ENCODE measurements around the gene SLC17A5.
A peak's percentile ranks its signal among the peaks of the same experiment; 100 is the strongest.
"Not testable (repeated sequence)": the region's sequence is repeated elsewhere in the genome, so short reads cannot be mapped to it uniquely, and the experiment has no call there.

The SLC17A5 gene, protein sequence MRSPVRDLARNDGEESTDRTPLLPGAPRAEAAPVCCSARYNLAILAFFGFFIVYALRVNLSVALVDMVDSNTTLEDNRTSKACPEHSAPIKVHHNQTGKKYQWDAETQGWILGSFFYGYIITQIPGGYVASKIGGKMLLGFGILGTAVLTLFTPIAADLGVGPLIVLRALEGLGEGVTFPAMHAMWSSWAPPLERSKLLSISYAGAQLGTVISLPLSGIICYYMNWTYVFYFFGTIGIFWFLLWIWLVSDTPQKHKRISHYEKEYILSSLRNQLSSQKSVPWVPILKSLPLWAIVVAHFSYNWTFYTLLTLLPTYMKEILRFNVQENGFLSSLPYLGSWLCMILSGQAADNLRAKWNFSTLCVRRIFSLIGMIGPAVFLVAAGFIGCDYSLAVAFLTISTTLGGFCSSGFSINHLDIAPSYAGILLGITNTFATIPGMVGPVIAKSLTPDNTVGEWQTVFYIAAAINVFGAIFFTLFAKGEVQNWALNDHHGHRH

DNA sequence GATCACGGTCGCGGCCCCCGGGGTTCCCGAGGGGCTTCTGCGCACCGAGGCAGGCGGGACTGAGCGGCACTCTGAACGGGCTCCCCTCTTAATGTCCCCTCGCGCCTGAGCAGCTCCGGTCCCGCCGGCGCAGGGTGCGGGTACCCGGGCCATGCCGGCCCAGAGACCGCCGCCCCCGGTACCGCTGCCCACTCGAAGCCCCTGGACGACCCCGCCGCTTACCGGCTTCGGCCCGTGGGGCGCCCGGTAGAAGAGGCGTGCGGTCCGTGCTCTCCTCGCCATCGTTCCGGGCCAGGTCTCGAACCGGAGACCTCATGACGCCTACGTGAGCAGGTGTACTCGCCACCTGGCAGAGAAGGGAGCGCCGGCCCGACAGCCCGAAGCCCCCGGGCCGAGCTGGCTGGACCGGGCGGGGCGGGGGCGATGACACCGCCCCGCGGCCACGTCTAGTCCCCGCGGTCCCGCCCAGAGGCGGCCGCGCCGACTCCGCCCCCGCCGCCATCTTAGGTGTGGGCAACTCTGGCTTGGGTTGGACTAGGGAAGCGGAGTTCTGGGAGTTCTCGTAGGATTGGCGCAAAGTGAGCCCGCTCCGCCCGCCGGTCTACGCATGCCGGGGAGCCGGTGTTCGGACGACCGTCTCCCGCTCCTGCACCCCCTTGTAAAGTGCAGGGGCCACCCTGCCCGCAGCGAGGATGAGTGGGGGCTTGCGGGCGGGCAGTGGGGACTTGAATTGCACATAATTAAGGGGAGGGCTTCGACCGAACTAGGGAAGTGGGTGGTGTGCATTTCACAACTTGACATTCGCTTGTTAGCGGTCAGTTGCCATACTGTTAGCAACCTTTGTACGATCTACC, at the start of gene SLC17A5:
SLC17A5 (minus strand) TSS at position 422 of the 854 bp plus-strand sequence; CDS start at position 316, 106 bp downstream.
- peak; percentile 93 for DNase-seq (ENCODE audit: low spot score)

- no peak for DNase-seq (ENCODE audit: low spot score)
Measured at GRCh38 chr6:73703466-73703865, 49.7 kb upstream of the SLC17A5 start.

GRCh38 chr6:73702444-73702843, 48.7 kb upstream of the SLC17A5 start:
- DNase-seq (ENCODE audit: low spot score), result no peak

- no peak for DNase-seq (ENCODE audit: low spot score)
Measured at GRCh38 chr6:73699676-73700459, 46.1 kb upstream of the SLC17A5 start.

- no peak for DNase-seq (ENCODE audit: low spot score)
Measured at GRCh38 chr6:73696966-73697655, 43.3 kb upstream of the SLC17A5 start.

DNA sequence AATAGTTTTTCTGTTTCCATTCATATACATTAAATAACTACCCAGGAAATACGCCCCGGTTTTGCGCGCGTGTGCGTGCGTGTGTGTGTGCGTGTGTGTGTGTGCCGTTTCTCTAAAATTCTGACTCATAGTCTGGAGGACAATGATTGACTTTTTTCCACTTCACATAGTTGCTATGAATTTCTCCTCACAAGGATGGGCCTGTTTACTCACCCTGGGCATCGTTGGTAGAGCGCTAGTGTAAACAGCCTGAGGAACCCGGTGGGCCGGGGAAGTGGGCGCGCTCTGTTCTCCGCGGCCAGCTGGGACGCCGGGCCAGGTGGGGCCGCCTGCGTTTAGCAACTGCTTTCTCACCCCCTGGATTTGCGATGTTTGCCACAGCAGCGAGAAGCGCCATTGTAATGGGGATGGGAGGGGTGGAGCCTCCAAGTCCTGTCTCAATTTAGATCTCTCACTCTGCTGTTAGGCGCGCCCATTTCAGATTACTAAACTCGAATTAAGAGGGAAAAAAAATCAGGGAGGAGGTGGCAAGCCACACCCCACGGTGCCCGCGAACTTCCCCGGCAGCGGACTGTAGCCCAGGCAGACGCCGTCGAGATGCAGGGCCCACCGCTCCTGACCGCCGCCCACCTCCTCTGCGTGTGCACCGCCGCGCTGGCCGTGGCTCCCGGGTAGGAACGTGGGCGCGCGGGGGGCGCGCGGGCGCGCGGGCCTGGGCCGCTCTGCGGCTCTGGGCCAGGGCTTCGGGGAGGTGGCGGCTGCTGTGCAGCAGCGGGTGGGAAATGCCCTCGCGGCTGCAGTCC, 42.0 kb upstream of the SLC17A5 start, which contains the start of gene CD109:
CD109 (plus strand) TSS at position 585 of the 803 bp plus-strand sequence; CDS start at position 598, 13 bp downstream.
- DNase-seq (ENCODE audit: low spot score), result peak; percentile 19

DNA sequence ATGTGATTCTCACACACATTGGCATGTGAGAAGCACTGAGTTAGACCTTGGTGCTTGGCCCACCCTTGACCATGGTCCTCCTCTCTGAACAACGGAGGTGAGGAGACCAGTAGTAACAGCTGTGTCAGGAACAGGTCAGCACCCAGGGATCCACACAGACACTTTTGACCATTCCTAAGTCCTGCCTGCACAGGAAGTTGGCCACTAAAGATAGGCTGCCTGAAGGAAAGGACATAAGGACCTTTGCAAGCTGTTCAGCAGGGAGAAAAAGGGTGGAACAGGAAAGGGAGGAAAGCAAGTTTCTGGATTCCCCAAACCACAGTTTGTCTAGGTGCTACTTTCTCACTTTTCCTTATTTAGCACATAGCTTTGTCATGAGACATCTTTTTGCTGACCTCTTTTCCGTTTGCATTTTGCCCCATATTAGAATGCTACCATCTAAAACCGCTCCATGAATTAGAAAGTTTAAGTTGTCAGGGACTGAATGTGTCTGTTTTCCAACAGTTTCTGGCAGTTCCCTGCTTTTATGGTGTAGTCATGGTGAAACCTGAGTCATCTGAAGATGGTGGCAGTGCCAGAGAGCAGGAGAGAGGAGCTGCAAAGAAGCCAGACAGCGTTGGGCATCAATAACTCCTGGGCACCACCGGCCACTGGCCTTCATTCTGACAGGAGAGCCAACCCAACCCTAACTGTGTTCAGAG, 41.1 kb upstream of the SLC17A5 start:
- no peak for DNase-seq (ENCODE audit: low spot score)

GRCh38 chr6:73691512-73691911, 37.7 kb upstream of the SLC17A5 start:
- no peak for DNase-seq (ENCODE audit: low spot score)

- no peak for DNase-seq (ENCODE audit: low spot score)
Measured at GRCh38 chr6:73690056-73690455, 36.3 kb upstream of the SLC17A5 start.

GRCh38 chr6:73688351-73688750, 34.6 kb upstream of the SLC17A5 start:
- no peak for DNase-seq (ENCODE audit: low spot score)

DNA sequence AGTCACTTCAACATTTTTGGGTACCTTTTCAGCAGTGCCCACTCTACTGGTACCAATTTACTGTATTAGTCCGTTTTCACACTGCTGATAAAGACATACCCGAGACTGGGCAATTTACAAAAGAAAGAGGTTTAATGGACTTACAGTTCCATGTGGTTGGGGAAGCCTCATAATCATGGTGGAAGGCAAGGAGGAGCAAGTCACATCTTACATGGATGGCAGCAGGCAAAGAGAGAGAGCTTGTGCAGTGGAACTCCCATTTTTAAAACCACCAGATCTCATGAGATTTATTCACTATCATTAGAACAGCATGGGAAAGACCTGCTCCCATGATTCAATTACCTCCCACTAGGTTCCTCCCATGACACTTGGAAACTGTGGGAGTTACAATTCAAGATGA, 29.8 kb upstream of the SLC17A5 start:
- not testable (repeated sequence) for DNase-seq (ENCODE audit: low spot score)

DNA sequence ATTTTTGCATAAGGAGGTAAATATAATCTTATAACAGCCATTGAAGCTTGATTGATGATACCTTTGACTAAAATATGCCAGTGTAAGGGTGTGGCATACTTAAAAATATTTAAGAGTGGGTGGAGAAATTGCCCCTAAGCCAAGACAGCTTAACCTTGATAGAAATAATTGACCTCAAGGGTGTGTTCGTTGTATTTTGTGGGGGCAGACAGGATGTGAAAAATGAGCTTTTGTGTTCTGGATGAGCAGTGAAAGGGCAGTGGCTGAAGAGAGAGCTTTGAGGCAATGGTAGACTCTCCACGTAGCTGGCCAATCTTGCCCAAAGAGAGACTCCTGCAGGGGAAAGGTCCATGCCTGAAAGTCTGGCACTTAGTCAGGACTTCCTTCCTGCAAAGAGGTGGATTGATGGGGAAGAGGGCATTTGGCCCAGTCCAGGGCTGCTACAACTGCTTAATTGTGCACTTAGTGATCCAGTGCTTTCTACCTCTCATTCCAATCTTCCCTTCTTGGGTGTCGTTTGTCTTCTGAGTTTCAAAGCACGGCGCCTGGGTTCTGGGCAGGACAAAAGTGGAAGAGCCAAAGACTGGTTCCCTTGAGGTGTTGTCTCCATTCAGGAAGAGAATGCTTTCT, 26.6 kb upstream of the SLC17A5 start:
- no peak for DNase-seq (ENCODE audit: low spot score)

DNA sequence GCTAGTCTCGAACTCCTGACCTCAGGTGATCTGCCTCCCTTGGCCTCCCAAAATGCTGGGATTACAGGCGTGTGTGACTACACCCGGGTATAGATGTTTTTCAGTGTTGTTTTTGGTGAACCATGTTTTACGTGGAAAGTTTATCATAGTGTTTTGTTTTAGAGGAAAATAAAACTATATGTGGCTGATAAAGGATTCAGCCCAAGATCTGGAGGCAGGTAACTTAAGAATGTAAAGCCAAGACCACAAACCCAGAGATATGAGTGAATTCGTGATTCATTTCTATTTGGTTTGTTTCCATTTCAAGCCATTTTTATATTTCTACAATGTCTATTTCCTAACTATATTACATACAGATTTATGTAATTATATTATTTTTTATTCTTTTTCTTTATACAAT, 26.1 kb upstream of the SLC17A5 start:
- DNase-seq (ENCODE audit: low spot score), result not testable (repeated sequence)

GRCh38 chr6:73679009-73679408, 25.2 kb upstream of the SLC17A5 start:
- no peak for DNase-seq (ENCODE audit: low spot score)

- DNase-seq (ENCODE audit: low spot score), result peak; percentile 41
Measured at GRCh38 chr6:73675466-73676098, 21.8 kb upstream of the SLC17A5 start.

DNA sequence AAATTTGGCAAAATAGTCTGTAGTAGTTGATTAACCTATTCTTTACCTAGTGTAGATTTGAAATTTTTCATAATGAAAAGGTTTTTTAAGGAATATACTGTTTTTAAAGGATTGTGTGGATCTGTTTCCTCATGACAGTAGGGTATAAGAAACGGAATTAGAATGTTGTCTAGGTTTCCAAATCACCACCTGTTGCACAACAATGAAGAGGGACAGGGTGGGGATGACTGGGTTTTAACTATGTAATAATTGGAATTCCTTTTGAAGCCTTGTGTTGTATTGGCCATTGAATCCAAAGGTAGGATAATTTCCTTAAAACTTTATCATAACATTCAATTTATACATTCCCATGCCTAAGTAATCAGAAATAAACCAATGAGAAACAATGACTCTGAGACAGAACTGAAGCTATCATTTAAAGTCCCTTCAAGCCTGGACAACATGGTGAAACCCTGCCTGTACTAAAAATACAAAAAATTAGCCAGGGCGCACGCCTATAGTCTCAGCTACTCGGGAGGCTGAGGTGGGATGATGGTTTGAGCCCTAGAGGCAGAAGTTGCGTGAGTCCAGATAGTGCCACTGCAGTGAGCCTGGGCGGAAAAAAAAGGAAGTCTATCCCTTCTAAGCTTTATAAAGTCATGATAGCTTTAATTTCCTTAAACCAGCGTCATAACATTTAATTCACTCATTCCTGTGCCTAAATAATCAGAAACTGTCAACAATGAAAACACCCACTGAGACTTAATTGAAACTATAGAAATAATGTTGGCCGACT, 18.3 kb upstream of the SLC17A5 start:
- no peak for DNase-seq (ENCODE audit: low spot score)

GRCh38 chr6:73669005-73669404, 15.2 kb upstream of the SLC17A5 start:
- DNase-seq (ENCODE audit: low spot score), result no peak

DNA sequence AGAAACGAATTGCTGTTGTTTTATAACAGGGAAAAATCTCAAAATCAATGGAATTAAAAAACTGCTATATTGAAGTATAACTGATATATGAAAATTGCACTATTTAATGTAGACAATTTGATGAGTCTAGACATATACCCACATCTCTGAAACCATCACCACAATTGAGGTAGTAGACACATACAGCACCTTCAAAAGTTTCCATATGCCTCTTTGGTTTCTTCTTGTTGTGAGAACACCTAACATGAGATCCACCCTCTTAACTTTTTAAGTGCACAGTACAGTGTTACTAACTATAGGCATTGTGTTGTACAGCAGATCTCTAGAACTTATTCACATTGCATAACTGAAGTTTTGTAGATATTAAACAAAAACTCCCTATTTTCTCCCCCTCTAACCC, 14.0 kb upstream of the SLC17A5 start:
- no peak for DNase-seq (ENCODE audit: low spot score)

Data from germinal center (tissue), 1 donor.